HFFc6 (cell line): Measurements from ENCODE around the gene SUCLG2. TPM values are rescaled to one million over a fixed set of nuclear protein-coding genes. Genes with fewer than 3 reads are reported as not detected.
A peak's percentile ranks its signal among the peaks of the same experiment; 100 is the strongest.

ENCODE experiments used
- DNase-seq: peaks from one replicate; pipeline ENCODE4 v3.0.0-alpha.2; 2018
- H3K27ac Mint-ChIP-seq: 2 replicates; pipeline ENCODE4 v1.8.0; 2020; ENCODE audit warnings: mild to moderate bottlenecking, mixed read lengths
- H3K27me3 Mint-ChIP-seq: 2 replicates; pipeline ENCODE4 v1.8.0; 2021; ENCODE audit warnings: mild to moderate bottlenecking, moderate library complexity, mixed read lengths; ENCODE audit not compliant: insufficient read depth
- H3K36me3 Mint-ChIP-seq: 2 replicates; pipeline ENCODE4 v1.8.0; 2021; ENCODE audit warnings: low read depth, mixed read lengths
- H3K4me1 Mint-ChIP-seq: 2 replicates; pipeline ENCODE4 v1.8.0; 2020; ENCODE audit warnings: low read depth, mixed read lengths
- H3K4me3 Mint-ChIP-seq: 2 replicates; pipeline ENCODE4 v1.8.0; 2020; ENCODE audit warnings: mild to moderate bottlenecking, moderate library complexity, mixed read lengths
- H3K9me3 Mint-ChIP-seq: 2 replicates; pipeline ENCODE4 v1.8.0; 2020; ENCODE audit warnings: mild to moderate bottlenecking, mixed read lengths
- CTCF ChIP-seq: fragments of 200-600 bp; sonication (generic); IDR thresholded peaks from 2 replicates; pipeline ENCODE4 v1.5.0; 2021; ENCODE audit warnings: antibody characterized with exemption, mild to moderate bottlenecking
- long read RNA-seq: library from polyadenylated mRNA; unstranded; transcript quantifications from one replicate; pipeline ENCODE4 v2.0.0, GENCODE V29; 2019
- total RNA-seq, 6 experiments: library from RNA; stranded (reverse); fragmentation: NEBNext Ultra II Directional; extraction: Animal tissue kit (Norgen Biotek cat#: 25700); gene quantifications; 2 replicates in 1 of 6; 3 replicates in 5 of 6; pipeline ENCODE4 v1.2.3, GENCODE V29; 2021

SUCLG2 gene, protein sequence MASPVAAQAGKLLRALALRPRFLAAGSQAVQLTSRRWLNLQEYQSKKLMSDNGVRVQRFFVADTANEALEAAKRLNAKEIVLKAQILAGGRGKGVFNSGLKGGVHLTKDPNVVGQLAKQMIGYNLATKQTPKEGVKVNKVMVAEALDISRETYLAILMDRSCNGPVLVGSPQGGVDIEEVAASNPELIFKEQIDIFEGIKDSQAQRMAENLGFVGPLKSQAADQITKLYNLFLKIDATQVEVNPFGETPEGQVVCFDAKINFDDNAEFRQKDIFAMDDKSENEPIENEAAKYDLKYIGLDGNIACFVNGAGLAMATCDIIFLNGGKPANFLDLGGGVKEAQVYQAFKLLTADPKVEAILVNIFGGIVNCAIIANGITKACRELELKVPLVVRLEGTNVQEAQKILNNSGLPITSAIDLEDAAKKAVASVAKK
- 10 to 100 TPM; 50.2 to 81.4 (median 75.2) TPM for total RNA-seq
- long read RNA-seq, transcript SUCLG2-201 (11 exons, 2,352 nt), result major isoform, 88 of 103 reads
- long read RNA-seq, partial matches to known transcripts, result 3 of 103 reads
- long read RNA-seq, other reads (novel, unspliced or antisense), result 12 of 103 reads

DNA sequence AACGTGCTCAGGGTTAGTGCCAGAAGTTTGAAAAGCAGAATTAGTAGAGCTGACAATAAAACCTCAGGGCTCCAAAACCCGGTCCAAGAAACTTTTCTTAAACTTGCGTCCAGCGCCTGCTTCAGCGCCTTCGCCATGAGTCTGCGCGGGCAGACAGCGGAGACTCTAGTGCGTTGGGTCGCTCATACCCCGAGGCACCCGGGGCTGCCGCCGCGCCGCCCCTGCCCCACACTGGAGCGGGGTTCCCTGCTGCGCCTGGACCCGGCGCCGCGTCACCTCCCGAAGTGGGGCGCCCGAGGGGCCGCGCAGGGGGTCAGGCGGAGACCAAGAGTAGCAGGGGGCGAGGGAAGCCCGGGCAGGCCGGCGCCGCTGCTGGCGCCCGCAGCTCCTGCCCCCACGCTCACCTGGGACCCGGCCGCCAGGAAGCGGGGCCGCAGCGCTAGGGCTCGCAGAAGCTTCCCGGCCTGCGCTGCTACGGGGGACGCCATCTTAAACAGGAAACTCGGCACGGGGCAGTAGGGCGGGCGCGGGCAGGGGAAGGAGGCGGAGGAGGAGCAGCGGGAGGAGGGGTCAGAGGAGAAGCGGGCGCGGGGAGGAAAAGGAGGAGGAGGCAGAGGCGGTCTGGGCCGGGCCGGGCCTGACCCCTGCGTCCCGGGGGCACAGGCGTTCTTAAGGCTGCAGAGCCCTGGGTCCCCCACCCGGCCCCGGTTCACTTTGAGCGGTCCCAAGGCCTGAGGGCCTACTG lies at the start of gene SUCLG2:
Gene SUCLG2 (minus strand): TSS at position 514 of the 745 bp plus-strand sequence. CDS start 26 bp downstream, at position 488.
- H3K4me1 Mint-ChIP-seq, result peaks cover 51% of the 10 kb centered on the region
- H3K9me3 Mint-ChIP-seq, result no peaks in the 10 kb centered on the region
- peak within 1 kb of the TSS; percentile 92 for H3K27ac Mint-ChIP-seq
- H3K36me3 Mint-ChIP-seq, result peaks cover 44% of the 10 kb centered on the region
- peak within 1 kb of the TSS; percentile 89 for H3K4me3 Mint-ChIP-seq
- no peak; the same call in 1 of the 2 replicates for TF ChIP-seq CTCF
- H3K27me3 Mint-ChIP-seq, result no peaks in the 10 kb centered on the region; the same call in 1 of the 2 replicates
- DNase-seq, result peak; percentile 80

DNA sequence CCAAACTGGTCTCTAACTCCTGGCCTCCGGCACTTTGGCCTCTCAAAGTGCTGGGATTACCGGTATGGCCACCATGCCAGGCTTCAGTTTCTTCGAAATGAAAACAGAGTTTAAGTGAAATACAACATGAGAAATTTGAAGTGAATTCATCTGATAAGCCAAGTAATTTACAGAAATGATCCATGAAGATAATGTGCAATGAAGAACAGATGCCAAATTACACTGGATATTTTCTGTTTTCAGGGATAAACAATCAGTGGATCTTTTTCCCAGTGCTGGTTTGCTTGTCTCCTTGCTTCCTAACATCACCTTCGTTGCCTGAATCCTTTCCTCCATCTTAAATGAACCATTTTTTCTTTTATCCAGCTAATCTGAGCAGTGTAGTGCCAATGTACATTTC lies 46.2 kb upstream of the SUCLG2 start:
- H3K36me3 Mint-ChIP-seq, result no peaks in the 10 kb centered on the region

DNA sequence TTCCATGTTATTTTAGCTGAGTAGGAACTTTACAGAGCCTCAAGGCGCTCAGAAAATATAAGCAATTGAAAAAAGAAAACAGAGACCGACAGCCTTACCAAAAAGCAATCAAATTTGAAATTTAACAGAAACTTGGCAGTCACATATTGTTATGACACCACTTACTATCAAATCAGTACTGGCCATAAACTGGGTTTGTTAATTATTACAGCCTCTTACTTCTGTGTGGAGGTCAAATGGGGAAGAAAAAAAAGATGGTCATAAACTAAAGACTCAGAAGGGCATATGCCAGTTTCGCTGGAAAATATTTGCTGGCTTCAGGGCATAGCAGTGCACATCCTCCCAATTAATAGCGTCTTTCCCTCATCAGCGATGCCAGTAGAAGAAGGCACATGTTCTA lies 45.5 kb upstream of the SUCLG2 start:
- Mint-ChIP-seq H3K27me3 (peaks cover 2% of the 10 kb centered on the region; the same call in 1 of the 2 replicates), H3K9me3 (no peaks in the 10 kb centered on the region), H3K4me1 (no peaks in the 10 kb centered on the region), H3K36me3 (no peaks in the 10 kb centered on the region), H3K4me3 (no peak overlapping the region), H3K27ac (no peak overlapping the region)
- no peak for TF ChIP-seq CTCF
- DNase-seq, result no peak

More for the DNA sequence above, 46.2 kb upstream of the SUCLG2 start:
- Mint-ChIP-seq H3K27me3 (peaks cover 2% of the 10 kb centered on the region; the same call in 1 of the 2 replicates), H3K4me3 (no peak overlapping the region), H3K27ac (no peak overlapping the region), H3K9me3 (no peaks in the 10 kb centered on the region), H3K4me1 (no peaks in the 10 kb centered on the region)
- no peak for DNase-seq
- TF ChIP-seq CTCF, result no peak

- H3K27me3 Mint-ChIP-seq, result no peaks in the 10 kb centered on the region; the same call in 1 of the 2 replicates
- no peaks in the 10 kb centered on the region for H3K9me3 Mint-ChIP-seq
- peaks cover 8% of the 10 kb centered on the region; the same call in 1 of the 2 replicates for H3K36me3 Mint-ChIP-seq
- no peak for DNase-seq
- TF ChIP-seq CTCF, result no peak
- H3K4me3 Mint-ChIP-seq, result no peak overlapping the region
- H3K4me1 Mint-ChIP-seq, result no peaks in the 10 kb centered on the region
- no peak overlapping the region for H3K27ac Mint-ChIP-seq
These were observed 38.2 kb upstream of the SUCLG2 start for GRCh38 chr3:67692621-67693020.

GRCh38 chr3:67691926-67692325 lies 37.5 kb upstream of the SUCLG2 start:
- no peaks in the 10 kb centered on the region for H3K4me1 Mint-ChIP-seq
- no peak for DNase-seq
- no peak overlapping the region for H3K27ac Mint-ChIP-seq
- H3K9me3 Mint-ChIP-seq, result no peaks in the 10 kb centered on the region
- TF ChIP-seq CTCF, result no peak
- H3K4me3 Mint-ChIP-seq, result no peak overlapping the region
- peaks cover 8% of the 10 kb centered on the region; the same call in 1 of the 2 replicates for H3K36me3 Mint-ChIP-seq
- no peaks in the 10 kb centered on the region; the same call in 1 of the 2 replicates for H3K27me3 Mint-ChIP-seq
